A549 (cell line): ENCODE measurements around the gene PTPN1. TPM values are rescaled to one million over a fixed set of nuclear protein-coding genes. Genes with fewer than 3 reads are reported as not detected.

ENCODE experiments used
- ATAC-seq, 2 experiments: fragments of 200-7000 bp in 1 of 2; fragments of >200 bp in 1 of 2; cut with Nextera tagmentation in 1 of 2; cut with Tn5 transposase in 1 of 2; 3 replicates each; pipeline versions ENCODE4 v1.8.0 to v1.9.1; 2018 to 2020; ENCODE audit warnings: mild to moderate bottlenecking in 1 of 2, moderate library complexity in 1 of 2
- CTCF ChIA-PET: fragments of 300-600 bp; sonication (Branson Sonifier 250); formaldehyde crosslinking; extraction: SDS; loops from one replicate; lab custom pipeline; 2021; ENCODE audit warnings: antibody characterized with exemption, inconsistent platforms; lab: Yijun Ruan, JAX
- POLR2A ChIA-PET: fragments of 350-600 bp; formaldehyde crosslinking; extraction: SDS; loops from one replicate; lab custom pipeline; 2021; ENCODE audit warnings: antibody characterized with exemption, inconsistent platforms; lab: Yijun Ruan, JAX
- DNase-seq, 2 experiments: peaks; one replicate each; pipeline versions ENCODE4 v3.0.0 to v3.0.0-alpha.2; 2011 to 2016; ENCODE audit warnings: low read depth in 1 of 2, low spot score in 1 of 2
- FAIRE-seq: peaks from 2 replicates; lab custom pipeline; 2011; peaks lifted over from hg19 to GRCh38; lab: Jason Lieb, UNC
- H3K27ac ChIP-seq, 2 experiments: fragments of >200 bp; sonication (Bioruptor Twin); formaldehyde crosslinking; 3 replicates each; pipeline ENCODE4 v1.5.1; 2016 to 2017
- H3K4me1 ChIP-seq: fragments of >200 bp; sonication (Bioruptor Twin); formaldehyde crosslinking; 3 replicates; pipeline ENCODE4 v1.6.1; 2016
- H3K4me2 ChIP-seq: fragments of >200 bp; sonication (Bioruptor Twin); formaldehyde crosslinking; 3 replicates; pipeline ENCODE4 v1.6.1; 2016
- H3K4me3 ChIP-seq: fragments of >200 bp; sonication (Bioruptor Twin); formaldehyde crosslinking; 3 replicates; pipeline ENCODE4 v1.5.1; 2016
- H3K9me3 ChIP-seq: fragments of >200 bp; sonication (Bioruptor Twin); formaldehyde crosslinking; 3 replicates; pipeline ENCODE4 v1.6.1; 2016
- ATOH8 ChIP-seq: fragments of 250-450 bp; sonication (Bioruptor Pico); IDR thresholded peaks from 2 replicates; pipeline ENCODE4 v1.5.0; 2020; ENCODE audit warnings: low read depth, mild to moderate bottlenecking, moderate library complexity
- CBX8 ChIP-seq: fragments of 200-600 bp; sonication (generic); IDR thresholded peaks from 2 replicates; pipeline ENCODE4 v1.6.1; 2016
- CEBPB ChIP-seq, 2 experiments: fragments of >200 bp in 1 of 2; sonication (Bioruptor Twin) in 1 of 2; formaldehyde crosslinking in 1 of 2; IDR thresholded peaks; 2 replicates each; pipeline ENCODE4 v1.6.1; 2012 to 2016
- E2F6 ChIP-seq: IDR thresholded peaks from 2 replicates; pipeline ENCODE4 v1.6.1; 2012; ENCODE audit warnings: low read depth, borderline replicate concordance
- EP300 ChIP-seq, 2 experiments: fragments of >200 bp; sonication (Bioruptor Twin); formaldehyde crosslinking; IDR thresholded peaks; 2 replicates in 1 of 2; 3 replicates in 1 of 2; pipeline ENCODE4 v1.6.1; 2016 to 2017
- ESRRA ChIP-seq: fragments of 150-350 bp; IDR thresholded peaks from 2 replicates; pipeline ENCODE4 v1.6.1; 2014; ENCODE audit warnings: mild to moderate bottlenecking, low read length, borderline replicate concordance
- FOSB ChIP-seq: fragments of 250-450 bp; sonication (Bioruptor Pico); IDR thresholded peaks from 2 replicates; pipeline ENCODE4 v1.5.0; 2020; ENCODE audit warnings: mild to moderate bottlenecking, moderate library complexity
- HES2 ChIP-seq: fragments of >200 bp; sonication (Bioruptor Twin); formaldehyde crosslinking; IDR thresholded peaks from 2 replicates; pipeline ENCODE4 v1.6.1; 2016
- HOXB5 ChIP-seq: fragments of 250-450 bp; sonication (Bioruptor Pico); IDR thresholded peaks from 2 replicates; pipeline ENCODE4 v1.5.0; 2020; ENCODE audit warnings: mild to moderate bottlenecking, moderate library complexity
- JUNB ChIP-seq: fragments of >200 bp; sonication (Bioruptor Twin); formaldehyde crosslinking; IDR thresholded peaks from 2 replicates; pipeline ENCODE4 v1.6.1; 2016
- KDM1A ChIP-seq: fragments of 200-600 bp; sonication (generic); IDR thresholded peaks from 2 replicates; pipeline ENCODE4 v1.6.1; 2016; ENCODE audit warnings: low read depth, mild to moderate bottlenecking
- MAFK ChIP-seq: fragments of 450-650 bp; IDR thresholded peaks from 2 replicates; pipeline ENCODE4 v1.6.1; 2014; ENCODE audit not compliant: partially characterized antibody
- NFE2L2 ChIP-seq: fragments of 150-350 bp; conservative IDR thresholded peaks from 2 replicates; pipeline ENCODE4 v1.6.1; 2014; ENCODE audit warnings: low read length
- POLR2A ChIP-seq: IDR thresholded peaks from 2 replicates; pipeline ENCODE4 v1.6.1; 2012; ENCODE audit warnings: mild to moderate bottlenecking, low read length
- POLR2AphosphoS2 ChIP-seq: conservative IDR thresholded peaks from 2 replicates; pipeline ENCODE4 v1.6.1; 2012; ENCODE audit warnings: low read length, improper control_type of control experiment, inconsistent platforms
- RCOR1 ChIP-seq: fragments of 150-350 bp; IDR thresholded peaks from 2 replicates; pipeline ENCODE4 v1.6.1; 2014; ENCODE audit warnings: antibody characterized with exemption, low read length, low read depth
- RFX5 ChIP-seq: fragments of 450-650 bp; IDR thresholded peaks from 2 replicates; pipeline ENCODE4 v1.7.1; 2014; ENCODE audit warnings: antibody characterized with exemption, mild to moderate bottlenecking, moderate library complexity
- RNF2 ChIP-seq: fragments of 200-600 bp; sonication (generic); IDR thresholded peaks from 2 replicates; pipeline ENCODE4 v1.6.1; 2016; ENCODE audit warnings: low read depth, mild to moderate bottlenecking, antibody characterized with exemption, moderate library complexity, borderline replicate concordance
- SMC3 ChIP-seq: fragments of >200 bp; sonication (Bioruptor Twin); formaldehyde crosslinking; IDR thresholded peaks from 3 replicates; pipeline ENCODE4 v1.6.1; 2018; ENCODE audit warnings: inconsistent platforms
- SREBF2 ChIP-seq: fragments of 450-650 bp; IDR thresholded peaks from 2 replicates; pipeline ENCODE4 v1.6.1; 2014; ENCODE audit warnings: mild to moderate bottlenecking, moderate library complexity
- WGBS: methylation state at CpG from one replicate; pipeline ENCODE4 v1.1.6; 2017; ENCODE audit errors: missing lambda C conversion rate; 5-methylcytosine and 5-hydroxymethylcytosine counted together
- polyA plus RNA-seq, 4 experiments: library from polyadenylated mRNA; depleted of rRNA in 3 of 4; stranded (reverse); fragments of >200 nt; fragmentation: RNase III in 1 of 4; extraction: RNeasy Plus Mini Kit Qiagen cat#74134 plus additional on column Dnase treatment in 1 of 4; gene quantifications; 2 replicates in 3 of 4; 3 replicates in 1 of 4; pipeline ENCODE4 v1.2.3, GENCODE V29; 2011 to 2017
- TF ChIP-seq, protein P1 (sequence below): fragments of 450-650 bp; IDR thresholded peaks from 2 replicates; pipeline ENCODE4 v1.6.1; 2014; ENCODE audit warnings: antibody characterized with exemption
- TF ChIP-seq, protein P2 (sequence below): fragments of 200-600 bp; sonication (generic); IDR thresholded peaks from 2 replicates; pipeline ENCODE4 v1.6.1; 2016; ENCODE audit warnings: antibody characterized with exemption, mild to moderate bottlenecking, moderate library complexity

PTPN1 gene
- polyA plus RNA-seq, 2 of the 4 experiments (the other 2 are of a cell fraction) = 23.2 to 24.3 TPM

DNA sequence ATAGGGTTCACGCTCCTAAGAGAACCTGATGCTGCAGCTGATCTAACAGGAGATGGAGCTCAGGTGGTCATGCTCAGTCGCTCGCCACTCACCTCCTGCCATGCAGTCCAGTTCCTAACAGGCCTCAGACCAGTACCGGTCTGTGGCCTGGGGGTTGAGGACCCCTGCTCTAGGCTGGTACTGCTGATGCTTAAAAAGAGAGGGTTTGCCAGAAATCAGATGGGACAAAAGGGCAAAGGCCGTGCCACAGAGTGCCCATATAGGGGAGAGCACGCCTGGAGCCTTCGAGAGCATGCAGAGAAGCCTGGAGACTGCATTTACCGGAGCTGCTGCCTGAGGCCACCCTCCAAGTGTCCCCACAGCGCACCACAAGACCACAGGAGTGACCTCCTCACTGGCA lies 75.5 kb downstream of the PTPN1 start:
- POLR2A ChIA-PET = no interaction called here
- TF ChIP-seq SMC3 (no peak), RFX5 (no peak), JUNB (no peak), HES2 (no peak), KDM1A (no peak), E2F6 (no peak), CBX8 (no peak), ESRRA (no peak), RNF2 (no peak)
- ATAC-seq (no peak), DNase-seq (no peak), FAIRE-seq (no peak)
- no peaks in the 10 kb centered on the region for H3K9me3 ChIP-seq
- H3K4me2 ChIP-seq = no peak overlapping the region
- no peak overlapping the region for H3K27ac ChIP-seq
- H3K4me1 ChIP-seq = no peaks in the 10 kb centered on the region
- 94% methylated on average over 9 of the region's 9 CpGs for WGBS
- CTCF ChIA-PET = interaction anchor here (0.6 to 7.1 kb wide), 13 partner anchors 12 to 416 kb away, joined by 3 to 85 read pairs (median 5); partner anchors contain the start of gene BCAS4
- no peak overlapping the region for H3K4me3 ChIP-seq

- H3K4me2 ChIP-seq = no peak overlapping the region
- H3K27ac ChIP-seq = no peak overlapping the region
- FAIRE-seq = no peak
- CTCF ChIA-PET = interaction anchor here (0.7 to 7.1 kb wide), 17 partner anchors 11 to 466 kb away, joined by 3 to 85 read pairs (median 4); no protein-coding TSS in a partner anchor
- H3K4me3 ChIP-seq = no peak overlapping the region
- no peak for DNase-seq
- TF ChIP-seq CEBPB (IDR thresholded peaks at IDR 0.05) (no peak), POLR2AphosphoS2 (no peak), EP300 (IDR thresholded peaks at IDR 0.05) (no peak), NFE2L2 (no peak), FOSB (CRISPR knock-in tag) (no peak), POLR2A (no peak), SREBF2 (no peak), ATOH8 (CRISPR knock-in tag) (no peak), MAFK (no peak), RCOR1 (no peak), HOXB5 (CRISPR knock-in tag) (no peak)
- TF ChIP-seq, protein P1, sequence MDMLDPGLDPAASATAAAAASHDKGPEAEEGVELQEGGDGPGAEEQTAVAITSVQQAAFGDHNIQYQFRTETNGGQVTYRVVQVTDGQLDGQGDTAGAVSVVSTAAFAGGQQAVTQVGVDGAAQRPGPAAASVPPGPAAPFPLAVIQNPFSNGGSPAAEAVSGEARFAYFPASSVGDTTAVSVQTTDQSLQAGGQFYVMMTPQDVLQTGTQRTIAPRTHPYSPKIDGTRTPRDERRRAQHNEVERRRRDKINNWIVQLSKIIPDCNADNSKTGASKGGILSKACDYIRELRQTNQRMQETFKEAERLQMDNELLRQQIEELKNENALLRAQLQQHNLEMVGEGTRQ = no peak
- TF ChIP-seq, protein P2, sequence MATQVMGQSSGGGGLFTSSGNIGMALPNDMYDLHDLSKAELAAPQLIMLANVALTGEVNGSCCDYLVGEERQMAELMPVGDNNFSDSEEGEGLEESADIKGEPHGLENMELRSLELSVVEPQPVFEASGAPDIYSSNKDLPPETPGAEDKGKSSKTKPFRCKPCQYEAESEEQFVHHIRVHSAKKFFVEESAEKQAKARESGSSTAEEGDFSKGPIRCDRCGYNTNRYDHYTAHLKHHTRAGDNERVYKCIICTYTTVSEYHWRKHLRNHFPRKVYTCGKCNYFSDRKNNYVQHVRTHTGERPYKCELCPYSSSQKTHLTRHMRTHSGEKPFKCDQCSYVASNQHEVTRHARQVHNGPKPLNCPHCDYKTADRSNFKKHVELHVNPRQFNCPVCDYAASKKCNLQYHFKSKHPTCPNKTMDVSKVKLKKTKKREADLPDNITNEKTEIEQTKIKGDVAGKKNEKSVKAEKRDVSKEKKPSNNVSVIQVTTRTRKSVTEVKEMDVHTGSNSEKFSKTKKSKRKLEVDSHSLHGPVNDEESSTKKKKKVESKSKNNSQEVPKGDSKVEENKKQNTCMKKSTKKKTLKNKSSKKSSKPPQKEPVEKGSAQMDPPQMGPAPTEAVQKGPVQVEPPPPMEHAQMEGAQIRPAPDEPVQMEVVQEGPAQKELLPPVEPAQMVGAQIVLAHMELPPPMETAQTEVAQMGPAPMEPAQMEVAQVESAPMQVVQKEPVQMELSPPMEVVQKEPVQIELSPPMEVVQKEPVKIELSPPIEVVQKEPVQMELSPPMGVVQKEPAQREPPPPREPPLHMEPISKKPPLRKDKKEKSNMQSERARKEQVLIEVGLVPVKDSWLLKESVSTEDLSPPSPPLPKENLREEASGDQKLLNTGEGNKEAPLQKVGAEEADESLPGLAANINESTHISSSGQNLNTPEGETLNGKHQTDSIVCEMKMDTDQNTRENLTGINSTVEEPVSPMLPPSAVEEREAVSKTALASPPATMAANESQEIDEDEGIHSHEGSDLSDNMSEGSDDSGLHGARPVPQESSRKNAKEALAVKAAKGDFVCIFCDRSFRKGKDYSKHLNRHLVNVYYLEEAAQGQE = no peak
- POLR2A ChIA-PET = interaction anchor here (0.5 kb wide), 1 partner anchor 157 kb away, joined by 3 read pairs; no protein-coding TSS in a partner anchor
- 94% methylated on average over 11 of the region's 13 CpGs for WGBS
- H3K9me3 ChIP-seq = no peaks in the 10 kb centered on the region
- 0 out of 6 replicates have a peak, but pooled peaks of 1 of the 2 experiments have one; percentile 13 for ATAC-seq
- no peaks in the 10 kb centered on the region for H3K4me1 ChIP-seq
Observed at GRCh38 chr20:50586531-50587232, 76.5 kb downstream of the PTPN1 start.
